HUES6 (cell line): Measurements from ENCODE around the gene B4GALT1.
A peak's percentile ranks its signal among the peaks of the same experiment; 100 is the strongest.

Experiments
- H3K27ac ChIP-seq: 2 replicates; pipeline ENCODE4 v1.7.0; 2013; ENCODE audit warnings: low read depth, mild to moderate bottlenecking, low read length, inconsistent platforms
- H3K27me3 ChIP-seq: 2 replicates; pipeline ENCODE4 v1.6.1; 2013; ENCODE audit warnings: low read length; ENCODE audit not compliant: control insufficient read depth, insufficient read depth
- H3K36me3 ChIP-seq: 2 replicates; pipeline ENCODE4 v1.6.1; 2013; ENCODE audit warnings: low read length; ENCODE audit not compliant: control insufficient read depth, insufficient read depth
- H3K4me1 ChIP-seq: 2 replicates; pipeline ENCODE4 v1.6.1; 2013; ENCODE audit warnings: low read length; ENCODE audit not compliant: control insufficient read depth, insufficient read depth
- H3K4me3 ChIP-seq: 2 replicates; pipeline ENCODE4 v1.5.1; 2013; ENCODE audit warnings: low read depth, low read length
- H3K9ac ChIP-seq: one replicate; pipeline ENCODE4 v1.6.1; 2013; ENCODE audit warnings: mild to moderate bottlenecking, low read length
- H3K9me3 ChIP-seq: 2 replicates; pipeline ENCODE4 v1.6.1; 2013; ENCODE audit warnings: low read depth, low read length; ENCODE audit not compliant: control insufficient read depth, insufficient read depth

Gene B4GALT1

GRCh38 chr9:33167084-33167971 is at the start of gene B4GALT1:
Gene B4GALT1 (minus strand): TSS chr9:33167336. CDS start chr9:33167169, 167 bp downstream.
- Histone ChIP-seq H3K9me3 (no peaks in the 10 kb centered on the region), H3K4me1 (peaks cover 28% of the 10 kb centered on the region), H3K27me3 (peaks cover 10% of the 10 kb centered on the region), H3K9ac (peak within 1 kb of the TSS; percentile 89), H3K36me3 (no peaks in the 10 kb centered on the region), H3K4me3 (peak within 1 kb of the TSS; percentile 89), H3K27ac (peak within 1 kb of the TSS; percentile 69; the same call in 1 of the 2 replicates)

GRCh38 chr9:33211695-33212393 is 44.7 kb upstream of the B4GALT1 start:
- Histone ChIP-seq H3K36me3 (no peaks in the 10 kb centered on the region), H3K9me3 (no peaks in the 10 kb centered on the region), H3K4me3 (no peak overlapping the region), H3K27me3 (peaks cover 4% of the 10 kb centered on the region; the same call in 1 of the 2 replicates), H3K27ac (no peak overlapping the region), H3K9ac (no peak overlapping the region), H3K4me1 (peaks cover 11% of the 10 kb centered on the region)

GRCh38 chr9:33210006-33210715 is 43.0 kb upstream of the B4GALT1 start:
- H3K9me3 ChIP-seq, result no peaks in the 10 kb centered on the region
- H3K27me3 ChIP-seq, result no peaks in the 10 kb centered on the region
- no peak overlapping the region for H3K9ac ChIP-seq
- no peaks in the 10 kb centered on the region for H3K36me3 ChIP-seq
- H3K4me3 ChIP-seq, result no peak overlapping the region
- peaks cover 11% of the 10 kb centered on the region for H3K4me1 ChIP-seq
- no peak overlapping the region for H3K27ac ChIP-seq

- peaks cover 11% of the 10 kb centered on the region for H3K4me1 ChIP-seq
- no peaks in the 10 kb centered on the region for H3K36me3 ChIP-seq
- no peaks in the 10 kb centered on the region for H3K9me3 ChIP-seq
- H3K9ac ChIP-seq, result no peak overlapping the region
- no peaks in the 10 kb centered on the region for H3K27me3 ChIP-seq
- no peak overlapping the region for H3K27ac ChIP-seq
- no peak overlapping the region for H3K4me3 ChIP-seq
Observed at GRCh38 chr9:33209394-33209793, 42.3 kb upstream of the B4GALT1 start.

- Histone ChIP-seq H3K36me3 (no peaks in the 10 kb centered on the region), H3K9me3 (no peaks in the 10 kb centered on the region), H3K27ac (no peak overlapping the region), H3K27me3 (peaks cover 6% of the 10 kb centered on the region; the same call in 1 of the 2 replicates), H3K4me3 (no peak overlapping the region), H3K4me1 (no peaks in the 10 kb centered on the region), H3K9ac (no peak overlapping the region)
Observed at GRCh38 chr9:33202552-33203201, 35.5 kb upstream of the B4GALT1 start.

- H3K36me3 ChIP-seq, result no peaks in the 10 kb centered on the region
- H3K27ac ChIP-seq, result no peak overlapping the region
- H3K9ac ChIP-seq, result no peak overlapping the region
- no peaks in the 10 kb centered on the region for H3K9me3 ChIP-seq
- no peak overlapping the region for H3K4me3 ChIP-seq
- peaks cover 6% of the 10 kb centered on the region; the same call in 1 of the 2 replicates for H3K27me3 ChIP-seq
- H3K4me1 ChIP-seq, result no peaks in the 10 kb centered on the region
Observed at GRCh38 chr9:33202018-33202417, 34.9 kb upstream of the B4GALT1 start.

- H3K4me1 ChIP-seq, result no peaks in the 10 kb centered on the region
- no peaks in the 10 kb centered on the region for H3K9me3 ChIP-seq
- no peak overlapping the region for H3K27ac ChIP-seq
- H3K4me3 ChIP-seq, result no peak overlapping the region
- H3K27me3 ChIP-seq, result no peaks in the 10 kb centered on the region
- H3K9ac ChIP-seq, result no peak overlapping the region
- H3K36me3 ChIP-seq, result no peaks in the 10 kb centered on the region
Observed at GRCh38 chr9:33198165-33198564, 31.0 kb upstream of the B4GALT1 start.

- no peak overlapping the region for H3K9ac ChIP-seq
- no peaks in the 10 kb centered on the region for H3K4me1 ChIP-seq
- no peaks in the 10 kb centered on the region for H3K36me3 ChIP-seq
- H3K27ac ChIP-seq, result no peak overlapping the region
- H3K4me3 ChIP-seq, result no peak overlapping the region
- no peaks in the 10 kb centered on the region for H3K27me3 ChIP-seq
- no peaks in the 10 kb centered on the region for H3K9me3 ChIP-seq
Observed at GRCh38 chr9:33197279-33198152, 30.4 kb upstream of the B4GALT1 start.

- Histone ChIP-seq H3K36me3 (no peaks in the 10 kb centered on the region), H3K4me1 (no peaks in the 10 kb centered on the region), H3K27ac (no peak overlapping the region)
Observed at GRCh38 chr9:33196736-33197135, 29.6 kb upstream of the B4GALT1 start.

GRCh38 chr9:33193818-33194217 is 26.7 kb upstream of the B4GALT1 start:
- no peaks in the 10 kb centered on the region for H3K9me3 ChIP-seq
- no peak overlapping the region for H3K9ac ChIP-seq
- H3K4me3 ChIP-seq, result no peak overlapping the region

More at GRCh38 chr9:33196736-33197135, 29.6 kb upstream of the B4GALT1 start:
- H3K4me3 ChIP-seq, result no peak overlapping the region
- H3K9ac ChIP-seq, result no peak overlapping the region
- no peaks in the 10 kb centered on the region for H3K27me3 ChIP-seq
- no peaks in the 10 kb centered on the region for H3K9me3 ChIP-seq

More at GRCh38 chr9:33193818-33194217, 26.7 kb upstream of the B4GALT1 start:
- H3K4me1 ChIP-seq, result no peaks in the 10 kb centered on the region
- no peaks in the 10 kb centered on the region for H3K27me3 ChIP-seq
- no peaks in the 10 kb centered on the region for H3K36me3 ChIP-seq
- no peak overlapping the region for H3K27ac ChIP-seq
